SIG-M5 treated with dmso at 0.1 percent for 504 hours (cell line): ENCODE measurements around the gene ZNF385C.
A peak's percentile ranks its signal among the peaks of the same experiment; 100 is the strongest.

Experiments
- DNase-seq: peaks from one replicate; lab custom pipeline; 2025; ENCODE audit not compliant: unreplicated experiment; lab: John Stamatoyannopoulos, UW

ZNF385C gene

DNA sequence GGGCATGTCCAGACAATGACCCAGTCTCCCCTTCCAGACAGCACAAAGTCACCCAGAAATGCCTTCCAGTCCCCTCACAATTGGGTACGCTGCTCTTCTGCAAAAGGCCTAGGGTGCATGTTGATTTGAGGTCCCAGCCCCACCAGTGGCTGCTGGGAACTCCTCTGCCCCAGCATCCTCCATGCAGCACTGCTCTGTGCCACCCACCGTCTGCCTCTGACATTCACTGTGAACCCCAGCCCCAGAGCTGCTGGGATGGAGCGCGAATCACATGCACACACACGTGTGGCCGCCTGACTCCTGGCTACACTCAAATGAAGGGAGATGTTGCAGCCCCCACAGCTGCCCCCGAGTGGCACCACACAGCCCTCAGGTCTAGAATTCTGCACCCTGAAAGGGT lies 46.6 kb downstream of the ZNF385C start:
- no peak for DNase-seq

DNA sequence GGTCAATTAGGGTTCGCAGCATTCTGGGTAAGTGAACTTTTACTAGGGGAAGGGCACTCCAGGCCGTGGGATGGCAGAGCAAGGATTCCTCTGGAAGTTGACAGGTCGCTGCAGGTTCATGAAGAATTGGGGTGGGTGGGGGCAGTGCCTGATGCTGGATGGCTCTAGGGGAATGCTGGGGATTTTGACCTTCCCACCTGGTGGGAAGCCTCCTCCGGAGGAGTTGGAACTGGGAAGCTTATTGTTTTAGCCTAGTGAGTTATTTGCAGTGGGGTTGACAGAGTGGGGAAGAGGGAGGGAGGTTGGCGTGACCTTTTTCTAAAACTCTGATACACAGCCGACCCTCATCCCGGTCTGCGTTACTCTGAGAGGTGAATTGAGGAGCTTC lies 47.3 kb downstream of the ZNF385C start:
- no peak for DNase-seq

DNA sequence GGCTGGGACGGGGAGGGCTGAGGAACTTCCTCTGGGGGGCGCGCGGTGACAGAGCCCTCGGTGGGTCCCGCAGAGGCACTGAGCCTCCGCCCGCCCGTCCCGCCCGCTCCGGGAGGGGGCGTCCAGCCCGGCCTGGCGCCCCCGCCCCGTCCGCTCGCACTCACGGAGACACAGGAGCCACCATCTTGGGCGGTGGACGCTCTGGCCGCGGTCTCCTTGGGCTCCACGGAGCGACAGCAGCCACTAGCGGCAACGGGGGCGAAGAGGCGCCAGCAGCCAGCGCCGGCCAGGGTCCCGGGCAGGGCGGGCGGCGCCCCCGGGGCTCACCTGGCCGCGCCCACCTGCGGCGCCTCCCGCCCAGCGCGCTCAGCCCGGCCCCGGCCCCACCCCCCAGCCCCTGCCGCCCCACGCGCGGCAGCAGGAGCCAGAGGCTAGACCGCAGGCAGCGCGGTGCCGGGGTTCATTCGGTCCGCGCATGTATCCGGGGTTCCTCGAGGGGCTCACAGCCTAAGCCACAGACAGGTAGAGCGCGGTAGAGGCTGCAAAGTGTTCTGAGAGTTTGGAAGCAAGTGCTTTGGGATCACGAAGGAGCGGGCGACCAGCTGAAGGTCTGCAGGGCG lies 47.8 kb downstream of the ZNF385C start, which contains the start of gene C17orf113:
TSS of gene C17orf113 (minus strand) at position 209 of the 620 bp plus-strand sequence. CDS start 7,225 bp downstream, outside the sequence.
- DNase-seq = no peak

DNA sequence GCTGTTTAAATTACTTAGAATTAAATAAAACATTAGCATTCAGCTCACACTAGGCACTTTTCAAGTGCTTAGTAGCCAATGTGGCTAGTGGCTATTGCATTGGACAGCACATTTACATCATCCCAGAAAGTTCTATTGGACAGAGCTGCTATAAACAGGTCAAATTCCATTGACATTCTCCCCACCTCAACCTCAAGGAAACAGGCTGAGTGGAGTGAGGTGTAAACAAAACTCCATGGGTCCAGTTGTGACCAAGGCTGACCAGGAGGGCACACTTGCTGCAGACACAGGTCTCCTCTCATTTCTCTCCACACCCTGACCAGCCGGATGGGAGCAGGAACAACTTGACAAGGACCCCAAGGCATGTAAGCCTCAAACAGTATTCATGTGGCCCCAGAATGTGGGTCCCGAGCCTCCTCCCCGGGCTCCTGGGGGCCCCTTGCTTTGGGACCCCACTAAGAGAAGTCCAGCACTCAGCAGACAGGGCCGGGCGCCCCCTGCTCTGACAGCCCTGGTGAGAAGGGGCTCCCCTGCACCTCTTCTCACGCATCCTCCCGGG lies 48.4 kb downstream of the ZNF385C start:
- DNase-seq = no peak

DNA sequence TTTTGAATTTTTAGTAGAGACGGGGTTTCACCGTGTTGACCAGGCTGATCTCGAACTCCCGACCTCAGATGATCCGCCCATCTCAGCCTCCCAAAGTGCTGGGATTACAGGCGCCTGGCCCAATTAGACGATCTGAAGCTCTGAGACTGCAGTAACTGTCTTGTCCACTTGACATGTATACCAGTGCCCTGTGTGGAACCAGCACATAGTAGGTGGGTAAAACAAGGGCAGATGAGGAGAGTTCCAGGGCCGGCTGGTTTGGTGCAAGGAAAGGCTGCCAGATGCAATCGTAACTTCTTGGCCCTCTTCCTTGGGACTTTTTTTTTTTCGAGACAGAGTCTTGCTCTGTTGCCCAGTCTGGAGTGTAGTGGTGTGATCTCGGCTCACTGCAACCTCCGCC lies 50.9 kb downstream of the ZNF385C start:
- no peak for DNase-seq

DNA sequence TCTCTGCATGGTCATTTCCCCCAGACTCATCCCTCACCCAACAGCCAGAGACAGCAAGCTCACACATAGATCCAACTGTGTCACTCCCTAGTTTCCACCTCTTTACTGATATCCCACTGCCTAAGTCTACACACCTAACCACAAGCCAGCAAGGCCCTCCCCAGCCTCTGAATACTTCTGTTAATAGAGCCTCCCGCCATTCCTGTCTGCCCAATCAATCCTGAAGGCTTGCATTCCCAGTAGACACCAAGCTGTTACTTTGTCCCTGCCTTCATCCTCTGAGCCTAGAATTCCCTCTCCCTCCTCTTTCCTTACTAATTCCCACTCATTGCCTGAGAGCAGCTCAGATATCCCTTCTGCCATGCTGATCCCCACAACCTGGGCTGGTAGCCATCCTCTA lies 52.6 kb downstream of the ZNF385C start:
- no peak for DNase-seq

DNA sequence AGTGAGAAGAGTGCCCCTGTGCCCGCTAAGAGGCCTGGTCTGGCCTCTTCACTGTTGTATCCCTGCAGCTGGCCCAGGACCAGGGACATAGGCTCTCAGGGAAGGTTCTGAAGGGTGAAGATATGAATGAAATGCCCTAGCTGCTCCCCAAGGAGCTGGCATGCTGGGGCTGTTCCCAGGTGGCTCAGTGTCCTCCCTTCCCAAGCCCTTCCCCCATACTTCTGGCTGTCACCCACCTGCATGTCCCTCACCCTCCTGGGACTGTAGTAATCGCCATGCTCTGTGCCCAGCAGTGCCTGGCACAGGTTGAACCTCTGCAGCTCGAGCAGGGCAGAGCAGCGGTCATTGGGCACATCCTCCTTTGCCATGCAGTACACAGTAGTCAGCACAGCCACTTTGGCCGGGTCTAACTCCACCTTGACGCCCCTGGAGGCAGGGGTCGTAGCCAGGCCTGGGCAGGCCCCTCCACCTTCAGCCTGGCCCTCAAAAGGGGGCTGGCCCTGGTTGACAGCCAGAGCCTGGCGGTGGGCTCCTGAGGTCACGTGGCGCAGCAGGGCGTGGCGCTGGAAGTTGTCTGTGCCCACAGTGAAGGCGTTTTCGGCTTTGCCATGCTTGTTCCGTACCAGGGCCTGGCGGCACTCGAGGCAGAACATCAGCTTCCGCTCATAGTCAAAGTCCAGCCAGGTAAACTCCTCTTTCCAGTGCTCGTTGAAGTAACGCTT lies 55.5 kb downstream of the ZNF385C start:
- DNase-seq = no peak

DNA sequence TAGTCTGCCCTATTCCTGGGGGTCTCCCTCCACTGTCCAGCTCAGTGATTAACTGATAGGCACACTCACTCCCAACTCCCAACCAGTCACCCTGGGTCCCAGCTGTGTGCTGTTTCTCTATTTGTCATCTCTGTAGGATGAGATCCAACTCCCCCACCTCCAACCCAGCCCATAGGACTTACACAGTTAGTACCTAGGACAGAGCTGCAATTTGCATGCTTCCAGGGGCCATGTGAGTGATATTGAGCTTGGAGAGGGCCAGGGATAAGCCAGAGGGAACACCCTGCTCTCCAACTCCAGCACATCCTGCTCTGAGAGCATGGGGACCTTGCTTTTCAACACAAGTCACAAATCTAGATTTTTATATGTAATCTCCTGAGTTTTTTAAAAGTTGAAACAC lies 56.7 kb downstream of the ZNF385C start:
- DNase-seq = no peak

DNA sequence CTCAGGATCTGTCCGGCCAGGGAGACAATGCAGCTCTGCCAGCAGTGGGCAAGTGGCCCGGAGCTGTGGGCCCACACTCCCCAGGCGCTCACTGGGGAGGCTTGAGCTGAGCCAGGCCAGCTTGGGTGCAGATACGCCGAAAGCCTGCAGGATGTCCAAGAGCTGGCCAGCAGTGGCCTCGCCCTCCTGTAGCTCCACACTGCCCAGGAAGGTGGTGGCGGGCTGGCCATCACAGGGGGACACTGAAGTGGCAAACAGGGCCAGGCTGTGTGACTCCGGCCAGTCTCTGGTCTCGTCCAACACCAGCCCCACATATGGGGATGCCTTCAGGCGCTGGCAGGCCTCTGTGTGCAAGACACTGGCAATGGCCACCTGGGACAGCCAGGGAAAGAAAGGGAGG lies 57.5 kb downstream of the ZNF385C start:
- no peak for DNase-seq

DNA sequence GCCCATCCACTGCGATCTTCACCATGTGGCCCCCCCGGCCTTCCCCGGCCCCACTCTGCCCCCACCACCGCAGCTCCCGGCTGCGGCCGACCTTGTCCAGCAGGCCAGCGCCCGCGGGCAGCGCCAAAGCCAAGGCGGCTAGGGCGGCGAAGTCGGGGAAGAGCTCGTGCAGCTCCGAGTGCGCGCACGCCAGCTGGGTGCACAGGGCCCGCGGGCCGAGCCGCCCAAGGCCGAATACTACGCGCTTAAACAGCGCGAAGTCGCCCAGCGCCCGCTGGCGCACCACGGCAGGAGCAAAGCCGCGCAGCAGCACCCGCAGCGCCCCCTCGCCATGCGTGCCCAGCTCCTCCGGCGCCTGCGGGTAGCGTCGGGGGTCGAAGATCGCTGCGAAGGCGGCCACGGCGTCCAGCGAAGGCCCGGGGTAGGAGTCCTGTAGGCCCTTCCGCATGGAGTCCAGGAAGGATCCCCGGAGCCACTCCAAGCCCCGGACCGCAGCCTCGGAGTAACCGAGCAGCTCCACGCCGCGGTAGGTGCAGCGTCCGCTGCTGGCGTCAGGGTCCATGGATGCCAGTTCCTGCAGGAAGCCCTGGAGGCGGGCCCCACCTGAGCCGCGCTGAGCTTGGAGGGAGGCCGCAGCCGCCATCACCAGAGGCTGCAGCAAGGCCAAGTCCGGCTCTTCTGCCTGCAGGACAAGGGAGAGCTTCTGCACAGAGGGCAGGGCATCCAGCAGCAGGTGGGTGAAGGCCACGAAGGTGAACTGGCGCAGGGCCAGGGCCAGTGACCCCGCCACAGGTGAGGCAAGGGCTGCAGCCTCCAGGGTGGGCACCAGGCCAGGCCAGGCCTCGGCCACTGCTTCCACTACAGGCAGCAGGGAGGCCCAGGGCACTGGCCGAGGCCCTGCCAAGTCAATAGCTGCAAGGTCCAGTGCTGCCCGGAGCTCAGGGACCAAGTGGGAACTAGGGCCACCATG lies 58.2 kb downstream of the ZNF385C start:
- no peak for DNase-seq

DNA sequence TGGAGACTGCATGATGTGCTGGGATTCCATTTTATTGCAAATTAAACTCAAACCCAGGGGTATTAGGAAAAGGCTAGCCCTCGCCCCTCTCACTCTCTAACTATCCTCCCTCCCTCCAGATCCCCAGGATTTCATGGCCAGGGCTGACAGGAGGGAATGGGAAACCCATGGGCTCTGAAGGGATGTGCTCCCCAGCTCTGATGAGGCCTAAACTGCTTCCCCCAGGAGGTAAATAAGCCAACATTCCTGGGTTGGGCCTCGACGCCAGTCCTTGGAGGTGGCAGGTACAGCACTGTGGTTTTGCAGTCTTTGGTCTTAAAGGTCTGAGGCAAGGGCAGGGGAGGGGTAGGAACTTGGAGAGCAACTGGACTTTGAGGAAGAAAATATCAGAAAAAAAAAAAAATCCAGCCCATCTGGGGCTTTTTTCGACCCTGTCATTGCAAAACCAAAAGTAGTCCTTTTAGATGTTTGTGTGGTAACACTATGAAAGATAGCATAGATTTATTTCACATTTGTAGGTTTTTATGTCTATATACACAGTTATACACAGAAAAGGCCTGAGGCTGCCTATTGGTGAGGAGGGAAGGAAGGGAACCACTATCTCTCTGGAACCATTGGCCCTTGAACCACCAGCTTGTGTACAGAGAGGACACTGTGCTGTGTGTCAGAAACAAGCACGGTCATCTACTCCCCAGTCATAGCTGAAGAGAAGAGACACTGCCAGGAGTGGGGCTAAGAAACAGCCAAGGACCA lies 59.9 kb downstream of the ZNF385C start:
- DNase-seq = no peak

DNA sequence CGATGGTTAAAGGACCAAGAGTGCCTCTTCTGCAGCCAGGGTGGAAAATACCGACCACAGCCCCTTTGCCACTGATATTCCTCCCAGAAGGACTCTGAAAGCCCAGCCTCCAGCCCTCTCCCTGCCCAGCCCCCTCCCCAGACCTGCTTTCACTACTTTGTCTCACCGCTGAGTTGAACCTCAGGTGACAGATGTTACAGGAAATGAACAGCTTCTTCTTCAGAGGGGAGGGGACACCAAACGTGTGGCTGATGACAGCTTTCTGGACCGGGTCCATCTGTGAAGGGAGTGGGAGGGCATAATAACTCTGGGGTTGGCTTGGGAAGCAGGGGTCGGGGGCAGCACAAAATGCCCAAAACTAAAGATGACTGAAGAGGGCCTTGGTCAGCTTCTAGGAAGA lies 64.2 kb downstream of the ZNF385C start:
- no peak for DNase-seq

DNA sequence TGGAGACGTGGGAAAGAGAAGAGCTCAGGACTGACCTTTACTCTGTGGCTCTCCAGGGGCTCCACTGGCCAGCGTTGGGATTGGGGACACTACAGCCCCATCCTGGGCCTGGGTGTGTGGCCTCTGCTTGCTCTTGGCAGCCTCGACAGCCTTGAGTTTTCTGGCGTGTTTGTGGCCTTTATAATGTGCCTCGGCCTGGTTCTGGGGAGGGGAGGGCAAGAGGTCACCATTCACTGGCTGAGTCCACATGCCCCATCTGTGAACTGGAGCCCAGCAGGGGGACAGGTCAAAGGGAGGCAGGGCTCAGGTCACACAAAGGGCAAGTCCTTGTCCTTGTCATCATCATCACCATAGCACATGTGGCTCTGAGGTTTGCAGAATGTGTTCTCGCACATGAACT lies 66.7 kb downstream of the ZNF385C start:
- DNase-seq = no peak

DNA sequence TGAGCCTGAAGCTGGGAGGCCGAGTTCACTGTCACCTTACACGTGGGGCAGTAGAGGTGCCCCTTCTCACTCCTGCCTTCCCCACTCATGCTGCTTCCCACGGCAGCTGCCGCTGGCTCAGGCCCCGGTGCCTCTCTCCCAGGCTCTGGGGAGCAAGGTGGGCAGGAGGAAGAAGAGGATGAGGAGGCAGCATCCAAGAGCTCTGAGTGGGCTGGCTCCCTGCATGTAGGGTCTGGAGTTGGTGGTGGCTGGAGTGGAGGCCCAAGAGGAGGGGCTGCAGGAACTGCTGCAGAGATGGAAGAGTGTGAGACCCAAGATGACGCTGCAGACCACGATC lies 69.5 kb downstream of the ZNF385C start:
- no peak for DNase-seq

DNA sequence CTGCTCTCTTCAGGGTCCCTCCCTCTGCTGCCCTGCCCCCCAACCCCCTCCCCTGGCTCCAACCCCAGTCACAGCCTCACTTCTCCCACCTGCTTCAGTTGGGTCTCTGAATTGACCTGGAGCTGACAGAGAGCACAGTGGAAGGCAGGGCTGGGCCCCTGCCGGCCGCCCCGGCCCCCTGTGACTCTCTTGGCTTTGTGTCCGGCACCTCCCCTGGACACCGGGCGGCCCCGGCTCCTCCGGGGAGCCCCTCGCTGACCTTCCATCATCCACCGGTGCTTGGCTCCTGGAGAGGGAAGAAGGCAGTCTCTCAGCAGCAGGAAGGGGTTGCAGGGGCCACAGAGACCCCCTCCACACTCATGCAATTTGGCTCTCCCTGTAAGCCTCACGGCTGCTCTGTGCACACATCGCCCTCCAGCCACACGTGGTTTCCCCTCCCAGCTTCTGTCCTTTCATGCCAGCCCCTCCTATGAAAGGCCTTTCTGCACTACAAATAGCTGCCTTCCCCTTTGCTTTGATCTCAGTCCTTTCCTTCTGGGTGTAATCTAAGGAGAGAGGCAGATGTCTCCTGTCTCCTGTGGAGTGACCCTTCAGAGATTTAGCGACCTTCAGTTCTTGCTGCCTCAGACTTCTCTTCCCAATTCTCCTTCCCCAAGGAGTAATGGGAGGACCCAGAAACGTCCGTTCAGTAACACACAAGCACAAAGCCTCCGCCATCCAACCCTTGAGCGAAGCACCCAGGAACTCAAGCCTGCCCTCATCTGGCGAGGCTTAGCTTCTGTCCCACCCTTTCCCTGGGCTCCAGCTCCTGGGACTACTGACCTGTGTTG lies 70.1 kb downstream of the ZNF385C start:
- DNase-seq = peak; percentile 16

DNA sequence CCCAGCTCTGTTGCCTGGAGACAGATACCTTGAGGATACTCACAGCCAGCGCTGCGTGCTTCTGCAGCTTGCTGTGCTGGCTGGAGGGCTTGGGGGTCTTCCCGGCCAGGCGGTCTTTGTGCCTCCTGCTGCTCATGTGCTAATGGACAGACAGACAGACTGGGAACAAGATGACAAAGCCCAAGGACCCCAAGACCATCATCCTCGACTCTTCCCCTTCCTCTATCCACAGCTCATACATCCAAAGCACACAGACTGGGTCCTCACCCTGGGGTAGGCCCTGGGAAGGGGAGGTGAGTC lies 70.7 kb downstream of the ZNF385C start:
- DNase-seq = no peak

DNA sequence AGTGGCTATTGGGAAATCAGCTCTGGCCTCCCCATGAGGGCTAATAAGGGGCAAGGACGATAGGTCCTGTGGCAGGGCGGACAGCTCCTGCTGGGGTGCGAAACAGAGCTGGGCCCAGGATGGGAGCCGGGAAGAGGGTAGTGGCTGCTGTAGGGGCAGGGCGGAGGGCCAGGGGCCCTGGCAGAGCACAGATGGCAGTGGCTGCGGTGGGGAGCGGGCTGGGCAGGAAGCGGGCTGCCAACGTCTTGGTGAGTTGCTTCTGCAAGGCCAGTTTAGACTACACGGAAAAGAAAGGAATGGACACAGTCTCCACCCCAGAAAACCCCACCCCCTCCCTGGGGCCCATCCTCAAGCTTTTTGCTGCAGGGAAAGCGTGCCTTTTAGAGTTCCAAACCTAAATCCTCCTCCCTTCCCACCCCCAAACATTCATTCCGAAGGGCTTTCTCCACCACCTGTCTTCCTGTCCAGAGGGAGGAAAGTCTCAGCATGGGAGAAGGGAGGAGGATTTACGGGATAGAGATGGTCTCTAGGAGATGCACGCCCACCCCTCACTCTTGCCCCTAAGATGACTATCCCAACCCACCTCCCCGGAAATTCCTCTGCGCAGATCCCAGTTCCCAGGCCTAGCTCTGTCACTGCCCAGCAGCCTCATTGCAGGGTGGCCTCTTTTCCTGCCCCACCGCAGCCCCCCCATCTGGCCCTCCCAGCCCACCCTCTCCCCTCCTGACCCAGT lies 71.2 kb downstream of the ZNF385C start:
- DNase-seq = no peak

DNA sequence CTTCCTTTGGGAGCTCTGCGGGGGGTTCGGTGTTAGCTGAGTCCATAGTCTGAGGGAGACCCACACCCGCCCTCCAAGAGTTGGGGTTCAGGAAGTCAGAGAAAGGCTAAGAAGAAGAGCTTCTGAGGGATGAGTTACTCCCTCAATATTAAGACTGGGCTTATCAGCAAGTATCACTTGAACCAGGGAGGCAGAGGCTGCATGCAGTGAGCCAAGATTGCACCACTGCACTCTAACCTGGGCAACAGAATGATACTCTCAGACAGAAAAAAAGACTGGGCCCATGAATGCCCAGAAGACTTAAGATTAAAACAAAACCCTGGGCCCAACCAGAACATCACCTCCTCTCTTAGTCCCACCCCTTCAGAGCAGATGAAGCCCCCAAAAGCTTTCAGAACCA lies 72.3 kb downstream of the ZNF385C start:
- DNase-seq = no peak

DNA sequence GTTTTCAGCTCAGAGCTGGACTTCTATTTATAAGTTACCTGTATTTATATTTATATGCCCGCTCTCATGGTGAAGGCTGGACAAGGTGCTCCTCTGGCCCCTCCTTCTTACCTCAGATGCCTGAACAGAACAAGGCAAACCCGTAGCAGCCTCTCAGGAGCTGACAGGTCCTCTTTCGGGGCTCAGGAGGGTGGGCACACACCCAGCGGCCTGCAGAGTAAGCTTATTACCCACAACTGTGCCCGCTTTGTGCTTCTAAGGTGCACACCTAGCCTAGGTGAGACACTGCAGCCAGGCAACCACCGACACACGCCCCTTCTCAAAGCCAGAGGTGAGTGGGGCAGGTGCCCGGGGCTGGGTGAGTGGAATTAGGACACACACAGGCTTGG lies 73.1 kb downstream of the ZNF385C start:
- DNase-seq = no peak
